ENCODE measurements around the gene RPS6KA2.
A peak's percentile ranks its signal among the peaks of the same experiment; 100 is the strongest.

RPS6KA2 gene

GRCh38 chr6:166417285-166417691, 209.8 kb downstream of the RPS6KA2 start:
- no peak overlapping the region for H3K9ac ChIP-seq (ENCODE audit: low read length)
- no peak overlapping the region for H2AK5ac ChIP-seq (ENCODE audit: low read length)
- H3K36me3 ChIP-seq (ENCODE audit: control insufficient read depth in 1 of 2, insufficient read depth in 2 of 2, low read length in 2 of 2): peaks cover 5 to 25% of the 10 kb centered on the region in 2 experiments
- H2BK5ac ChIP-seq (ENCODE audit: low read depth, low read length, poor library complexity): no peak overlapping the region
- no peak overlapping the region for H3K14ac ChIP-seq (ENCODE audit: low read length)
- H3K4me1 ChIP-seq (ENCODE audit: control insufficient read depth in 1 of 2, insufficient read depth in 2 of 2, low read length in 2 of 2): no peaks in the 10 kb centered on the region
- no peaks in the 10 kb centered on the region for H3K79me2 ChIP-seq (ENCODE audit: control insufficient read depth, insufficient read depth, low read length, poor library complexity)
- H3K4me2 ChIP-seq (ENCODE audit: low read length): no peak overlapping the region
- H3K4ac ChIP-seq (ENCODE audit: low read depth, low read length): no peak overlapping the region
- peaks cover 4% of the 10 kb centered on the region for H3K9me3 ChIP-seq (ENCODE audit: insufficient read depth, low read depth, low read length)
- H3K79me1 ChIP-seq (ENCODE audit: low read length): no peaks in the 10 kb centered on the region
- no peak for DNase-seq
- no CpG with 5 or more reads among the region's 6 CpGs for WGBS (ENCODE audit: extremely low coverage, insufficient coverage, insufficient read length)
- no peak overlapping the region for H2BK120ac ChIP-seq (ENCODE audit: insufficient read depth, low read length, poor library complexity)
- H4K8ac ChIP-seq (ENCODE audit: low read depth, low read length): no peak overlapping the region
- no peak overlapping the region for H4K12ac ChIP-seq (ENCODE audit: low read depth, low read length)
- H3K18ac ChIP-seq (ENCODE audit: low read length): no peak overlapping the region
- no peak overlapping the region for H3K23ac ChIP-seq (ENCODE audit: low read length)
- H2AFZ ChIP-seq (ENCODE audit: insufficient read depth, low read length, poor library complexity): no peak overlapping the region
- H3K4me3 ChIP-seq (ENCODE audit: low read depth, low read length): no peak overlapping the region
- H3K27ac ChIP-seq (ENCODE audit: low read depth, low read length): no peak overlapping the region
- no peak overlapping the region for H2BK12ac ChIP-seq (ENCODE audit: low read length)
- no peaks in the 10 kb centered on the region for H3K27me3 ChIP-seq (ENCODE audit: insufficient read depth, low read length)
- H4K91ac ChIP-seq (ENCODE audit: low read depth, low read length): no peak overlapping the region

DNA sequence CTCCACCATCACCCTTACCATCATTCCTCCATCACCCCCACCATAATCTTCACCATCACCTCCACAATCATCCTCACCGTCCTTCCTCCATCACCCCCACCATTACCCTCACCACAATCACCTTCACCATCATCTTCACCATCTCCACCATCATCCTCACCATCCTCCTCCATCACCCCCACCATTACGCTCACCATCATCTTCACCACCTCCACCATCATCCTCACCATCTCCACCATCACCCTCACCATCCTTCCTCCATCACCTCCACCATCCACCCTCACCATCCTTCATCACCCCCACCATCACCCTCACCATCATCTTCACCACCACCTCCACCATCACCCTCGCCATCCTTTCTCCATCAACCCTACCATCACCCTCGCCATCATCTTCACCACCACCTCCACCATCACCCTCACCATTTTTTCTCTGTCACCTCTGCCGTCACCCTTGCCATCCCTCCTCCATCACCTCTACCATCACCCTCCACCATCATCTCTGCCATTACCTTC, 211.2 kb downstream of the RPS6KA2 start:
- no peak overlapping the region for H3K4me2 ChIP-seq (ENCODE audit: low read length)
- H3K79me2 ChIP-seq (ENCODE audit: control insufficient read depth, insufficient read depth, low read length, poor library complexity): no peaks in the 10 kb centered on the region
- H2AFZ ChIP-seq (ENCODE audit: insufficient read depth, low read length, poor library complexity): no peak overlapping the region
- no peak overlapping the region for H3K4ac ChIP-seq (ENCODE audit: low read depth, low read length)
- H2BK5ac ChIP-seq (ENCODE audit: low read depth, low read length, poor library complexity): no peak overlapping the region
- no peak overlapping the region for H2BK12ac ChIP-seq (ENCODE audit: low read length)
- no peak overlapping the region for H4K91ac ChIP-seq (ENCODE audit: low read depth, low read length)
- H3K14ac ChIP-seq (ENCODE audit: low read length): no peak overlapping the region
- no peaks in the 10 kb centered on the region for H3K4me1 ChIP-seq (ENCODE audit: control insufficient read depth in 1 of 2, insufficient read depth in 2 of 2, low read length in 2 of 2)
- peak overlapping the region; percentile 10 for H3K4me3 ChIP-seq (ENCODE audit: low read depth, low read length)
- H3K27ac ChIP-seq (ENCODE audit: low read depth, low read length): no peak overlapping the region
- no peak overlapping the region for H3K18ac ChIP-seq (ENCODE audit: low read length)
- no peak overlapping the region for H4K8ac ChIP-seq (ENCODE audit: low read depth, low read length)
- DNase-seq: no peak
- peaks cover 8 to 24% of the 10 kb centered on the region in 2 experiments for H3K36me3 ChIP-seq (ENCODE audit: control insufficient read depth in 1 of 2, insufficient read depth in 2 of 2, low read length in 2 of 2)
- peaks cover 4% of the 10 kb centered on the region for H3K9me3 ChIP-seq (ENCODE audit: insufficient read depth, low read depth, low read length)
- no peak overlapping the region for H2AK5ac ChIP-seq (ENCODE audit: low read length)
- WGBS (ENCODE audit: extremely low coverage, insufficient coverage, insufficient read length): 100% methylated on average over 4 of the region's 5 CpGs
- H4K12ac ChIP-seq (ENCODE audit: low read depth, low read length): no peak overlapping the region
- no peak overlapping the region for H3K9ac ChIP-seq (ENCODE audit: low read length)
- H3K27me3 ChIP-seq (ENCODE audit: insufficient read depth, low read length): no peaks in the 10 kb centered on the region
- no peak overlapping the region for H3K23ac ChIP-seq (ENCODE audit: low read length)
- H2BK120ac ChIP-seq (ENCODE audit: insufficient read depth, low read length, poor library complexity): no peak overlapping the region
- H3K79me1 ChIP-seq (ENCODE audit: low read length): no peaks in the 10 kb centered on the region

GRCh38 chr6:166415306-166415705, 211.7 kb downstream of the RPS6KA2 start:
- H3K79me1 ChIP-seq (ENCODE audit: low read length): no peaks in the 10 kb centered on the region
- no peak overlapping the region for H4K91ac ChIP-seq (ENCODE audit: low read depth, low read length)
- H3K14ac ChIP-seq (ENCODE audit: low read length): no peak overlapping the region
- no peak overlapping the region for H3K4me3 ChIP-seq (ENCODE audit: low read depth, low read length)
- H4K12ac ChIP-seq (ENCODE audit: low read depth, low read length): no peak overlapping the region
- no peak overlapping the region for H3K9ac ChIP-seq (ENCODE audit: low read length)
- no peaks in the 10 kb centered on the region for H3K4me1 ChIP-seq (ENCODE audit: control insufficient read depth in 1 of 2, insufficient read depth in 2 of 2, low read length in 2 of 2)
- no peak overlapping the region for H3K27ac ChIP-seq (ENCODE audit: low read depth, low read length)
- peaks cover 8 to 24% of the 10 kb centered on the region in 2 experiments for H3K36me3 ChIP-seq (ENCODE audit: control insufficient read depth in 1 of 2, insufficient read depth in 2 of 2, low read length in 2 of 2)
- no peak overlapping the region for H2AFZ ChIP-seq (ENCODE audit: insufficient read depth, low read length, poor library complexity)
- no peaks in the 10 kb centered on the region for H3K79me2 ChIP-seq (ENCODE audit: control insufficient read depth, insufficient read depth, low read length, poor library complexity)
- H3K9me3 ChIP-seq (ENCODE audit: insufficient read depth, low read depth, low read length): peaks cover 4% of the 10 kb centered on the region
- H2BK5ac ChIP-seq (ENCODE audit: low read depth, low read length, poor library complexity): no peak overlapping the region
- H3K4ac ChIP-seq (ENCODE audit: low read depth, low read length): no peak overlapping the region
- H2BK120ac ChIP-seq (ENCODE audit: insufficient read depth, low read length, poor library complexity): no peak overlapping the region
- no peak overlapping the region for H2AK5ac ChIP-seq (ENCODE audit: low read length)
- DNase-seq: no peak
- H3K18ac ChIP-seq (ENCODE audit: low read length): no peak overlapping the region
- no peak overlapping the region for H4K8ac ChIP-seq (ENCODE audit: low read depth, low read length)
- H3K27me3 ChIP-seq (ENCODE audit: insufficient read depth, low read length): no peaks in the 10 kb centered on the region
- no peak overlapping the region for H3K4me2 ChIP-seq (ENCODE audit: low read length)
- no peak overlapping the region for H2BK12ac ChIP-seq (ENCODE audit: low read length)
- WGBS (ENCODE audit: extremely low coverage, insufficient coverage, insufficient read length): no CpG with 5 or more reads among the region's 5 CpGs
- no peak overlapping the region for H3K23ac ChIP-seq (ENCODE audit: low read length)

- H3K23ac ChIP-seq (ENCODE audit: low read length): no peak overlapping the region
- no peak overlapping the region for H3K18ac ChIP-seq (ENCODE audit: low read length)
- H2AK5ac ChIP-seq (ENCODE audit: low read length): no peak overlapping the region
- H3K27ac ChIP-seq (ENCODE audit: low read depth, low read length): no peak overlapping the region
- no peak overlapping the region for H4K12ac ChIP-seq (ENCODE audit: low read depth, low read length)
- H3K9ac ChIP-seq (ENCODE audit: low read length): no peak overlapping the region
- no peak overlapping the region for H4K91ac ChIP-seq (ENCODE audit: low read depth, low read length)
- no peaks in the 10 kb centered on the region for H3K79me1 ChIP-seq (ENCODE audit: low read length)
- no peak overlapping the region for H2AFZ ChIP-seq (ENCODE audit: insufficient read depth, low read length, poor library complexity)
- H3K4ac ChIP-seq (ENCODE audit: low read depth, low read length): no peak overlapping the region
- WGBS (ENCODE audit: extremely low coverage, insufficient coverage, insufficient read length): no CpG with 5 or more reads among the region's 17 CpGs
- peaks cover 8 to 18% of the 10 kb centered on the region in 2 experiments for H3K36me3 ChIP-seq (ENCODE audit: control insufficient read depth in 1 of 2, insufficient read depth in 2 of 2, low read length in 2 of 2)
- no peak overlapping the region for H3K14ac ChIP-seq (ENCODE audit: low read length)
- no peak overlapping the region for H2BK12ac ChIP-seq (ENCODE audit: low read length)
- DNase-seq: no peak
- peak overlapping the region; percentile 37 for H3K4me3 ChIP-seq (ENCODE audit: low read depth, low read length)
- H3K79me2 ChIP-seq (ENCODE audit: control insufficient read depth, insufficient read depth, low read length, poor library complexity): no peaks in the 10 kb centered on the region
- H2BK5ac ChIP-seq (ENCODE audit: low read depth, low read length, poor library complexity): no peak overlapping the region
- H3K9me3 ChIP-seq (ENCODE audit: insufficient read depth, low read depth, low read length): peaks cover 6% of the 10 kb centered on the region
- no peaks in the 10 kb centered on the region for H3K27me3 ChIP-seq (ENCODE audit: insufficient read depth, low read length)
- no peak overlapping the region for H3K4me2 ChIP-seq (ENCODE audit: low read length)
- no peaks in the 10 kb centered on the region for H3K4me1 ChIP-seq (ENCODE audit: control insufficient read depth in 1 of 2, insufficient read depth in 2 of 2, low read length in 2 of 2)
- H4K8ac ChIP-seq (ENCODE audit: low read depth, low read length): no peak overlapping the region
- no peak overlapping the region for H2BK120ac ChIP-seq (ENCODE audit: insufficient read depth, low read length, poor library complexity)
These were observed 213.5 kb downstream of the RPS6KA2 start for GRCh38 chr6:166413491-166413951.
